ENCODE measurements around the gene DLEC1.

Gene DLEC1, protein sequence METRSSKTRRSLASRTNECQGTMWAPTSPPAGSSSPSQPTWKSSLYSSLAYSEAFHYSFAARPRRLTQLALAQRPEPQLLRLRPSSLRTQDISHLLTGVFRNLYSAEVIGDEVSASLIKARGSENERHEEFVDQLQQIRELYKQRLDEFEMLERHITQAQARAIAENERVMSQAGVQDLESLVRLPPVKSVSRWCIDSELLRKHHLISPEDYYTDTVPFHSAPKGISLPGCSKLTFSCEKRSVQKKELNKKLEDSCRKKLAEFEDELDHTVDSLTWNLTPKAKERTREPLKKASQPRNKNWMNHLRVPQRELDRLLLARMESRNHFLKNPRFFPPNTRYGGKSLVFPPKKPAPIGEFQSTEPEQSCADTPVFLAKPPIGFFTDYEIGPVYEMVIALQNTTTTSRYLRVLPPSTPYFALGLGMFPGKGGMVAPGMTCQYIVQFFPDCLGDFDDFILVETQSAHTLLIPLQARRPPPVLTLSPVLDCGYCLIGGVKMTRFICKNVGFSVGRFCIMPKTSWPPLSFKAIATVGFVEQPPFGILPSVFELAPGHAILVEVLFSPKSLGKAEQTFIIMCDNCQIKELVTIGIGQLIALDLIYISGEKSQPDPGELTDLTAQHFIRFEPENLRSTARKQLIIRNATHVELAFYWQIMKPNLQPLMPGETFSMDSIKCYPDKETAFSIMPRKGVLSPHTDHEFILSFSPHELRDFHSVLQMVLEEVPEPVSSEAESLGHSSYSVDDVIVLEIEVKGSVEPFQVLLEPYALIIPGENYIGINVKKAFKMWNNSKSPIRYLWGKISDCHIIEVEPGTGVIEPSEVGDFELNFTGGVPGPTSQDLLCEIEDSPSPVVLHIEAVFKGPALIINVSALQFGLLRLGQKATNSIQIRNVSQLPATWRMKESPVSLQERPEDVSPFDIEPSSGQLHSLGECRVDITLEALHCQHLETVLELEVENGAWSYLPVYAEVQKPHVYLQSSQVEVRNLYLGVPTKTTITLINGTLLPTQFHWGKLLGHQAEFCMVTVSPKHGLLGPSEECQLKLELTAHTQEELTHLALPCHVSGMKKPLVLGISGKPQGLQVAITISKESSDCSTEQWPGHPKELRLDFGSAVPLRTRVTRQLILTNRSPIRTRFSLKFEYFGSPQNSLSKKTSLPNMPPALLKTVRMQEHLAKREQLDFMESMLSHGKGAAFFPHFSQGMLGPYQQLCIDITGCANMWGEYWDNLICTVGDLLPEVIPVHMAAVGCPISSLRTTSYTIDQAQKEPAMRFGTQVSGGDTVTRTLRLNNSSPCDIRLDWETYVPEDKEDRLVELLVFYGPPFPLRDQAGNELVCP (N-terminal part only)

DNA sequence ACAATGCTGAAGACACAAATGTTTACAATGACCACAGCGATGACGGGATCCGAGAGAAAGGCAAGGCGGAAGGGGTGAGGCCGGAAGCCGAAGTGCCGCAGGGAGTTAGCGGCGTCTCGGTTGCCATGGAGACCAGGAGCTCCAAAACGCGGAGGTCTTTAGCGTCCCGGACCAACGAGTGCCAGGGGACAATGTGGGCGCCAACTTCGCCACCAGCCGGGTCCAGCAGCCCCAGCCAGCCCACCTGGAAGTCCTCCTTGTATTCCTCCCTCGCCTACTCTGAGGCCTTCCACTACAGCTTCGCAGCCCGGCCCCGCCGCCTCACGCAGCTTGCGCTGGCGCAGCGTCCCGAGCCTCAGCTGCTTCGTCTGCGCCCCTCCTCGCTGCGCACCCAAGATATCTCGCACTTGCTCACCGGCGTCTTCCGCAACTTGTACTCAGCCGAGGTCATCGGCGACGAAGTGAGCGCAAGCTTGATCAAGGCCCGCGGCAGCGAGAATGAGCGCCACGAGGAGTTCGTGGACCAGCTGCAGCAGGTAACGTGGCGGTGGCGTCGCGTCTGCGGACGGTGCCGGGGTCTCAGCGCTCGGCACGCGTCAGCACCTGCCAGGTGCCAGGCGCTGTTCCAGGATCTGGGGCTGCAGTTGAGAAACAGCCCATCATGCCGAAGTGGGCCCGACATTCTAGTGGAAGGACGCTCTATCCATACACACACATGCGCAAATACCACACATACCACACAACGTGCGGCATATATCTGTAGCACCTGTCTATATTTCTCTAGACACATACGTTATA, at the start of gene DLEC1:
Gene DLEC1 (plus strand): TSS at position 108 of the 798 bp plus-strand sequence. CDS start 18 bp downstream, at position 126.
- no peak for DNase-seq

DNA sequence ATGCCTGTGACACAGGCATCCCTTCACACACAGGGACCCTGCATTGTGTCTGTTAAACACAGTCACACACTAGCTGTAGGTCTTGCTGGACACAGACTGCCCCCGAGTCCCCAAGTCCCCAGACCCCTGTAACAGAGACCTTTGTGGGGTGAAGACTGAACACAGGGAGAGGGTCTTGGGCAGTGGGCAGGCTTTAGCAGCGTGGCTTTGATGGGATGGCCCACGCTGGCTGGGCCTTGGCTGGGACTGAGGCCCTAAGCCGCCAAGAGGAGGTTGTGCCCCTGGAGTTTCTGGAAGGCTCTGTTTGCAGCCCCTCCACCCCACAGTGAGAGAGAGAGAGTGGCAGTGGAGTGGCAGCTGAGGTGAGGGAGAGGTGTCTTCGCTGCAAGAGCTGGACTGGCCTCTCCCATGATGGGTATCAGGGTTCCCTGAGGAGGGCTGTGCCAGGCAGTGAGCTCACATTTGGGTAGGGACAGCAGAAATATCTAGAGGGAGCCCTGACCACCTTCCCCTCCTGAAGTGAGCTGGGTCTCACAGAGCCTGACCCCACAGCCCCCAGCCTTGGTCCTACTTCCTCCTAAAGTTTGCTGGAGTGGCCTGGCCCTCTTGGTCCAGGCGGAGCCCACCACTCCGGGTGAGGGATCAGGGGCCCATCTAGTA, 49.1 kb upstream of the DLEC1 start:
- DNase-seq, result no peak

GRCh38 chr3:37990527-37990926, 48.5 kb upstream of the DLEC1 start, which contains the start of gene VILL:
Gene VILL (plus strand): TSS chr3:37990786. CDS start chr3:37993673, 2,887 bp downstream.
- DNase-seq, result no peak

GRCh38 chr3:37991109-37991508, 47.9 kb upstream of the DLEC1 start:
- DNase-seq, result no peak

GRCh38 chr3:37991823-37992222, 47.2 kb upstream of the DLEC1 start:
- no peak for DNase-seq

DNA sequence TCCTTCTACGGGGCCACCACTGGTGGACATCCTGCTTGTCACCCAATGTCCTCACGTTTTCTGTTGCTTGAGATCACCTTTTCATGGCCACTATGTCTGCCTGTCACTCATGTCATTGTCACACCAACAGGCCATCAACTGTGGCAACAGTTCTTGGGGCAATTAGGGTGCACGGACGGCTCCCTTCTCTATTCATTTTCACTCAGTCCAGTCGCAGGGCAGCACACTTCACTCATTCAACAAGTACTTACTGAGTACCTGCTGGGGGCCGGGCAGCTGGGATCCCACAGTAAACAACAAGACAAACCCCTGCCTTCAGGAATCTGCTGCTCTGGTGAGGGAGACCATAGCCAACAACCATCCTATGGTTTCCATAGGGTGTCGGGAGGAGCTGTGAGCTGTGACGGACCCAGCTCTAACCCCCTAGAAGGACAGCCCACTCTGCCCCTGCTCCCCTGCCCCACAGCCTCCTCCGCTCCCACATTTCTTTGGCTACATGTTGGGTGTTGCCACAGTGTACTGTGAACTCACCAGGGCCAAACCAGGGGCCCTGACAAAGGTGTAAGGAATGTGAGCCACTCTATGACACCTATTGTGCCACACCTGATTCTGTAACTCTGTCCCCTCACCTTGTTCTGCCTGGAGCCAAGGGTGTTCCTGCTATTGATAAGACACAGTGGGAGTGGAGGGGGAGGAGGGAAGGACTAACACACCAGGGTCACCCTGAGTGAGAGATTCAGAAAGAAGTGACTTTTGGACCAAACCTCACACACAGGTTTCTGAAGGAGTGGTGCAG, 46.5 kb upstream of the DLEC1 start:
- no peak for DNase-seq

- DNase-seq, result no peak
Measured at GRCh38 chr3:37993067-37993455, 45.9 kb upstream of the DLEC1 start.

GRCh38 chr3:37993460-37993819, 45.6 kb upstream of the DLEC1 start:
- no peak for DNase-seq

- no peak for DNase-seq
Measured at GRCh38 chr3:37993820-37994638, 45.0 kb upstream of the DLEC1 start.

DNA sequence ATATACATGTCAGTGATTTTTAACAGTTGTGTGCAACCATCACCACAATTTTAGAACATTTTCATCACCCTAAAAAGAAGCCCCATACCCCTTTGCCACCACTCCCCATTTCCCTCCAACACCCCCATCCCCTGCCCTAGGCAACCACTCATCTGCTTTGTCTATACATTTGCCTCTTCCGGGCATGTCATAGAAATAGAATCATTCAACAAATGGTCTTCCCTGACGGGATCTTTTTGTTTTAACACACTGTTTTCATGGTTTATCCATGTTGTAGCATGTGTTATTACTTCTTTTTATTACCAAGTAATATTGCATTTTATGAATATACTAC, 44.4 kb upstream of the DLEC1 start:
- no peak for DNase-seq

DNA sequence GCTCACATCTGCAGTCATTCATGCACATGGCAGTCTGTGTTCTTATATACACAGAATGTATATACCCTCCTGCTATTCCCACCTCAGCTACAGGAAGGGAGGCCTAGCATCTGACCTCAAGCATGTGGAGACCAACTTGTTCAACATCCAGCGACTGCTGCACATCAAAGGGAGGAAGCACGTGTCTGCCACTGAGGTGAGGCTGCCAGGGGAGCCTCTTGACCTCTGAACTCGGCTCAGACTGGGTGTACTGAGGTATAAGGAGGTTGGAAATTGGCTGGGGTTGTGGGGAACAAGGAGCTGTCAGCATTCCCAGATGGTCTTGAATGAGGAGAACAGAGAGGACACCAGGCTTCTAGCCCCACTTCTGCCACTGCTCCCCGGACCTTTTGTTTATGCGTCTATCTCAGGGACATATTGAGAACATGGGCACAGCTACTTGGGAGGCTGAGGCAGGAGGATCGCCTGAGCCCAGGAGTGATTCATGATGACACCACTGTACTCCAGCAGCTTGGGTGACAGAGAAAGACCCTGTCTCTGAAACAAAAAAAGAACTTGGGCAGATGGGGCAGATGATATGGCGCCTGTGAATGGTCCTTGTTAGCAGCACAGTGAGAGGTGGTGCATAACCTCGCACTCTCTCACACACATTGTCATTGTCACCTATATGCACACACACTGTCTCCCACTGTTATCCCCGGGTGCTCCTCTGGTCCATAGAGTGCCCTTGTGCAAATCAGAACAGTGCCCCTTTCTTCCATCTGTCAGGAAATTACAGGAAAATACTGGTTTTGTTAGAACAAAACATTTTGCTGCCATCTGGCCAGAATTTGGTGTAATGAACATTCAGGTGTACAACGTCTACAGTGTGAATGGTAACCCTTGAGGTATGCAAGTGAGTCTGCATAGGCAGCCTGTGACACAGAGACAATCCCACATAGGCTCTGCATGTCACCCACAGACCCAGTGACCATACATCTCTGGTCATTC, 43.1 kb upstream of the DLEC1 start:
- no peak for DNase-seq

DNA sequence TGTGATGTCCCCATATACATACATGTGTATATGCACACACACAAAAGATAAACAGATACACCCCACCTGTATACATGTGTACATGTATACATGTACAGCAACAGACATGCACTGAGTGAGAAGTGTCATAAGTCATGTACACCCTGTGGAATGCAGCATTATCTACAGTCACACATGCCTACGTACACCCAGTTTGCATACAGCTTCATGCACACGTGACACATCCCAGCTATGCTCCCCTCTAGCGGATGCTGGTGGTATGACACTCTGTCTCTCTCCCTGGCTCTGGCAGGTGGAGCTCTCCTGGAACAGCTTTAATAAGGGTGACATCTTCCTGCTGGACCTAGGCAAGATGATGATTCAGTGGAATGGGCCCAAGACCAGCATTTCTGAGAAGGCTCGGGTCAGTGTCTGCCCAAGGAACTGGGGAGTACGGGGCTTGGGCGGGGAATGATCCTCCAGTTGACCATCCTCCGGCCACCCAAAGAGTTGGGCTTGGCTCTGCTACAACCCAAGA, 42.2 kb upstream of the DLEC1 start:
- DNase-seq, result peak; percentile 0

- DNase-seq, result no peak
Measured at GRCh38 chr3:37997342-37997741, 41.7 kb upstream of the DLEC1 start.

DNA sequence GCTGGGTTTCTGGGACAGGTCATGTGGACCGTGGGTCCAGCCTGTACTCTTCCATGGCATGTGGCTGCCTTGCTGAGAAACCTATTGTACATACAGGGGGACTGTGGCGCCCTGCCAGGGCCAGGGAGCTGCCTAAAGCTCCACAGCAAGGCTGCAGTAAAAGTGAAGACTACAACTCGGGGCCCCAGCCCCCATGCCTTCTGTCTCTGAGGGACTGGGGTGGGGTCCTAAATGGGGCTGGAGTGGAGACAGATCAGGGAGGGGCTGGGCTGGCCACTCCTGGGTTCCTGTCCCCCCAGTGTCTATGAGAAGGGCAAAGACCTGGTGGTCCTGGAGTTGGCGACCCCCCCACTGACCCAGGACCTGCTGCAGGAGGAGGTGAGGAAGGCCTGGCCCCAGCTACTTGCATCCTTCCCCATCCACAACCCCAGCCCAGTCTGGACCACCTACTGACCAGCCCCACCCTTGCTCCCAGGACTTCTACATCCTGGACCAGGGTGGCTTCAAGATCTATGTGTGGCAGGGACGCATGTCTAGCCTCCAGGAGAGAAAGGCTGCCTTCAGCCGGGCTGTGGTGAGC, 41.1 kb upstream of the DLEC1 start:
- DNase-seq, result no peak

GRCh38 chr3:37999836-38000235, 39.2 kb upstream of the DLEC1 start:
- no peak for DNase-seq

GRCh38 chr3:38000242-38000916, 38.6 kb upstream of the DLEC1 start:
- DNase-seq, result no peak

GRCh38 chr3:38000965-38001455, 38.0 kb upstream of the DLEC1 start:
- no peak for DNase-seq

Measured in NCI-H2081 treated with DMSO at 0.1 percent for 48 hours (cell line).